Stimulated activated CD4-positive, alpha-beta T cell treated with anti-CD3 and anti-CD28 coated beads, TNF-alpha, amount 100 ng/mL, for 24 hours (primary cell): ENCODE data around the gene LRRC31.

Experiments
- DNase-seq, 3 experiments: peaks; one replicate each; pipeline ENCODE4 v3.0.0-alpha.2; 2020; ENCODE audit warnings: low read depth in 3 of 3

LRRC31 gene

DNA sequence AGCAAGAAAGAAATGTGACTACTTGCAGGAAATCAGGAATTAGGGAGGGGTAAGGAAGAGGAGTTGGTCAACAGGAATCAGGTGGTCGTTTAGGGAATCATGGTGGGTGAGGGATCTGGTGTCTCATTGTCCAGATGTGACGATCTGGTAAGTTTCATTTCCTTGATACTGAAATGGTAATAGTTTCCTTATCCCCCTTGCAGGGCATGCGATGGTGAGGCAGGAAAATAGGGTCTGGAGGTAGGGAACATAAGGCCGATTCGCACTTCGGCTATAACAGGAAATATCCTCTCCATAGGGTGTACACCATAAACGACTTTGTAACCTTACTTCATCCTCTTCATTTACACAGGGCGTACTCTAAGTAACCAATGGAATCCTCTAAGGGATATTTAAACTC, 56.5 kb downstream of the LRRC31 start:
- DNase-seq: no peak

GRCh38 chr3:169812332-169813235, 57.2 kb downstream of the LRRC31 start, which contains the start of the genes LRRC34 and LRRIQ4:
Gene LRRC34, minus strand, starts transcription at chr3:169812904. Its CDS starts 356 bp downstream, at chr3:169812548.
Gene LRRIQ4, plus strand, starts transcription at chr3:169812870. Its CDS starts 9,052 bp downstream, at chr3:169821922.
- peak; percentile 34 to 75 (median 42) for DNase-seq

DNA sequence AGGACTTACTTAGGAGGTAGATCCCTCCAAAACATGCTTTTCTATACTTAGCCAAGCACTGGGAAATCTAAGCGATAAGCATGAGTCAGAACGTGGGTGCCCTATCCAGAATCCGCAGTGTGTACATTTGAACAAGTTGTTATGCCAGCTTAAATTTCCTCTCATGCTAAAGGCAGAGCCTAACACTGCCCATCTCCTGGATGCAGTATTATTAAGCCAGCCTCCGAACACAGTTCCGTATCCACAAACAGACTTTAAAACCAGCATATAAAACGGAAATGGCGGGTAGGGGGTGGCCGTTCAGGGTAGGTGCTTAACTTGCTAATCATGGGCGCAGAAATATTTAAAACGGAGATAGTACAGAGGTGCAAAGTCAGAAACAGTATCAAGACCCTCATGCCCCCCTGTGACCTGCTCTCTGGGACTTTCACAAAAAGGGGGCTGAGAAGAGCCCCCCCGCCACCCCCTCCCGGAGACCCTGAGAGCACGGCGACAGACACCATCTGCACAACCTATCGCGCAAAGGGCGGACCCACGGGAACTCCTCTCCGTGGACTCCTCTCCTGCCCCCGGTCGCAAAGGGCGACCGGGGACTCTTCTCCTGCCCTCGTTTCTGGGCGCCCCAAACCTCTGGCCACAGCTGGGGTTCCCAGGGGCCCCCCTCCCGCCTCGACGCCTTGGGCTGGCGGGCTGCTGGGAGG, 58.0 kb downstream of the LRRC31 start:
- DNase-seq: no peak

DNA sequence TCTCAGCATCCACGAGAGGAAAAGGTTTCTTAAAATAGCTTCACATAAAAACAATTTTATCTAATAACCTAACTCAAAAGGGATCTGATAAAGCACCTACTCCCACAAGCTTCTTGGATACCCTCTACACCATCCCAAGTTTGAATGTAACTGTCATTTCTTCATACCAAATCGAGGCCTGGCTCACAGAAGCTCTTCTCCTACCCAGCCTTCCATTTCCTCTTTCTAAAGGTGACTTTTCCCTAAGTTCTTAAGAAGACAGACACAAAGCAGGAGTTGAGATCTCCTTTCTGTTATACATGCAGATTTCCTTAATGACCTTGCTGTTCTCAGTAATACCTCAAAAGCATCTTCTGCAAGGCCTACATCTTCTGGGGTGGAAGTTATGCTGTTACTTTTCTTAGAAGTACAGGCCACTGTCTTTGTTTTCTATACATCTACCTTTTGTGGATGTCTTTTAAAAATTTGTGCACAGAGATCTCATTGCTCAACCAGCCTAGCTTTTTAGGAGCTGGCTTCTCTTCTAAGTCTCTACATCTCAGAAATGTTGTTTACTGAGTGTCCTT, 60.4 kb downstream of the LRRC31 start:
- DNase-seq: no peak

DNA sequence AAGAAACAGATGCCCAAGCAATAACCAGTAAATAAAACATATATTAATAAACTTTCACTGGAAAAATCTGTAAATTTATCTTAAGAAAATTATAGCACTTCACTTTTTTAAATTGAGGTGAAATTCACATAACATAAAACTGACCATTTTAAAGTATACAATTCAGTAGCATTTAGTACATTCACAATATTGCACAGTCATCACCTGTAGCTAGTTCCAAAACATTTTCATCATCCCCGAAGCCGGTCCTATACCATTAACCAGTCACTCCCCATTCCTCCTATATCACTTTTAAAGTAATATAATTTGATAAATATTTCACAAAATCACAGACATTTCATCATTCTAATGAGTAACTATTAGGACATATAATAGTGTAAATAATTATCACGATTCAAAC, 65.1 kb downstream of the LRRC31 start:
- DNase-seq: no peak

- no peak for DNase-seq
These were observed 77.4 kb downstream of the LRRC31 start for GRCh38 chr3:169792359-169792758.

GRCh38 chr3:169790687-169791429, 78.9 kb downstream of the LRRC31 start:
- DNase-seq: no peak

DNA sequence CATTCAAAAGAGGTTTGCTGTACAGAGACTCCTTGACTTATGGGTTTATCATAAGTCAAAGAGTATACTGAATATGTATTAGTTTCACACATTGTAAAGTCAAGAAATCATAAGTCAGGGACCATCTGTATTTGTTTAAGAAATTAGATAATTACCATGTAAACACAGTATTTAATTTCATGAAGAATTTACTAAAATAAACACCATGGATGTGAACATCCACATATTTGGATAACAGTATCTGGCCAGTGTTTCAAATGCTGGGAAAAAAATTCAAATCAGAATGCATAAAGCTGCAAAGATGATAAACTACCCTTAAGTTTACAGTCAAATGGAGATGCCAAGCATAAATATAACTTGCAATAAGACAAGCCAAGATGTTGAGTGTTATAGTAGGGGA, 79.5 kb downstream of the LRRC31 start:
- no peak for DNase-seq
